ENCODE data around the gene FAM98C.
A peak's percentile ranks its signal among the peaks of the same experiment; 100 is the strongest.

- TF ChIP-seq CTCF (IDR thresholded peaks at IDR 0.05) (peak in 1 of 4 experiments; percentile 23), POLR2A (IDR thresholded peaks at IDR 0.05) (no peak)
Observed at GRCh38 chr19:38361633-38362075, 41.2 kb upstream of the FAM98C start.
